HG02588 (cell line): ENCODE measurements around the gene PPP1R15A.
"Not testable (repeated sequence)": the region's sequence is repeated elsewhere in the genome, so short reads cannot be mapped to it uniquely, and the experiment has no call there.

ENCODE experiments used
- ATAC-seq: cut with Tn5 transposase; IDR thresholded peaks from one replicate; pipeline ENCODE4 v1.9.1; 2021; ENCODE audit warnings: mild to moderate bottlenecking, moderate library complexity; ENCODE audit not compliant: unreplicated experiment

The PPP1R15A gene

GRCh38 chr19:48872182-48872883 is at the start of gene PPP1R15A:
TSS of gene PPP1R15A (plus strand) at chr19:48872421. CDS start at chr19:48873234, 813 bp downstream.
- peak; percentile 41 for ATAC-seq

GRCh38 chr19:48822514-48822913 is 49.7 kb upstream of the PPP1R15A start:
- ATAC-seq = no peak

- no peak for ATAC-seq
Measured at GRCh38 chr19:48826606-48827020, 45.6 kb upstream of the PPP1R15A start.

- ATAC-seq = no peak
Measured at GRCh38 chr19:48830088-48830487, 42.1 kb upstream of the PPP1R15A start.

GRCh38 chr19:48830965-48831364 is 41.3 kb upstream of the PPP1R15A start:
- ATAC-seq = no peak

GRCh38 chr19:48833049-48833448 is 39.2 kb upstream of the PPP1R15A start:
- ATAC-seq = no peak

- no peak for ATAC-seq
Measured at GRCh38 chr19:48833977-48834376, 38.2 kb upstream of the PPP1R15A start.

- ATAC-seq = peak; percentile 60
Measured at GRCh38 chr19:48835734-48836088, 36.5 kb upstream of the PPP1R15A start.

GRCh38 chr19:48836089-48837017 is 35.9 kb upstream of the PPP1R15A start, which contains the start of gene HSD17B14:
TSS of gene HSD17B14 (minus strand) at chr19:48836491. CDS start at chr19:48836411, 80 bp downstream.
- no peak for ATAC-seq

- no peak for ATAC-seq
Measured at GRCh38 chr19:48837051-48837524, 35.1 kb upstream of the PPP1R15A start.

- ATAC-seq = no peak
Measured at GRCh38 chr19:48837687-48838086, 34.5 kb upstream of the PPP1R15A start.

GRCh38 chr19:48841047-48841446 is 31.2 kb upstream of the PPP1R15A start:
- ATAC-seq = no peak

- ATAC-seq = no peak
Measured at GRCh38 chr19:48841571-48841970, 30.6 kb upstream of the PPP1R15A start.

- no peak for ATAC-seq
Measured at GRCh38 chr19:48842789-48843162, 29.4 kb upstream of the PPP1R15A start.

- ATAC-seq = no peak
Measured at GRCh38 chr19:48844472-48844871, 27.7 kb upstream of the PPP1R15A start.

GRCh38 chr19:48845384-48845783 is 26.8 kb upstream of the PPP1R15A start:
- no peak for ATAC-seq

GRCh38 chr19:48846659-48847058 is 25.6 kb upstream of the PPP1R15A start:
- ATAC-seq = not testable (repeated sequence)

- ATAC-seq = no peak
Measured at GRCh38 chr19:48852292-48852691, 19.9 kb upstream of the PPP1R15A start.

- ATAC-seq = no peak
Measured at GRCh38 chr19:48853483-48853882, 18.7 kb upstream of the PPP1R15A start.

GRCh38 chr19:48854103-48854502 is 18.1 kb upstream of the PPP1R15A start:
- ATAC-seq = no peak

- no peak for ATAC-seq
Measured at GRCh38 chr19:48856921-48857320, 15.3 kb upstream of the PPP1R15A start.
